Loucy (cell line): Measurements from ENCODE around the gene NFS1.

ENCODE experiments used
- CTCF ChIP-seq: fragments of 200-600 bp; sonication (generic); conservative IDR thresholded peaks from 2 replicates; pipeline ENCODE4 v1.5.1; 2014; ENCODE audit warnings: mild to moderate bottlenecking, antibody characterized with exemption, low read length
- EZH2phosphoT487 ChIP-seq: fragments of 200-600 bp; IDR thresholded peaks from 2 replicates; pipeline ENCODE4 v1.6.1; 2018; ENCODE audit warnings: antibody characterized with exemption, mild to moderate bottlenecking, moderate library complexity, borderline replicate concordance

- TF ChIP-seq CTCF (no peak), EZH2phosphoT487 (no peak)
Observed at GRCh38 chr20:35657271-35657670, 41.9 kb downstream of the NFS1 start.
